HEK293 (cell line): ENCODE data around the gene SLC30A10.
A peak's percentile ranks its signal among the peaks of the same experiment; 100 is the strongest.

ENCODE experiments used
- CTCF ChIA-PET: fragments of 350-600 bp; formaldehyde crosslinking; extraction: SDS; loops from one replicate; lab custom pipeline; 2021; ENCODE audit warnings: antibody characterized with exemption; lab: Yijun Ruan, JAX
- POLR2A ChIA-PET: fragments of 300-600 bp; formaldehyde crosslinking; extraction: SDS; loops from one replicate; lab custom pipeline; 2020; ENCODE audit warnings: antibody characterized with exemption, inconsistent platforms; lab: Yijun Ruan, JAX
- H3K27ac ChIP-seq: fragments of 200-500 bp; sonication (Bioruptor generic); 2 replicates; pipeline ENCODE4 v1.5.1; 2014; ENCODE audit warnings: low read depth, low read length, control low read depth, inconsistent platforms; ENCODE audit errors: extremely low read depth
- H3K36me3 ChIP-seq, 2 experiments: fragments of 200-500 bp in 1 of 2; sonication (Bioruptor generic) in 1 of 2; 1 replicate in 1 of 2; 2 replicates in 1 of 2; pipeline ENCODE4 v1.5.1; 2014 to 2017; ENCODE audit warnings: inconsistent platforms in 2 of 2, low read length in 2 of 2; ENCODE audit not compliant: control insufficient read depth in 2 of 2, insufficient read depth in 1 of 2
- H3K4me1 ChIP-seq: fragments of 200-500 bp; sonication (Bioruptor generic); 2 replicates; pipeline ENCODE4 v1.5.1; 2014; ENCODE audit warnings: mild to moderate bottlenecking, low read length, inconsistent platforms; ENCODE audit not compliant: control insufficient read depth, insufficient read depth
- H3K4me3 ChIP-seq: 2 replicates; pipeline ENCODE4 v1.5.1; 2011; ENCODE audit warnings: low read depth, mild to moderate bottlenecking, control low read depth, low read length, moderate library complexity
- H3K9me3 ChIP-seq: fragments of 200-500 bp; sonication (Bioruptor generic); 2 replicates; pipeline ENCODE4 v1.5.1; 2014; ENCODE audit warnings: low read depth, low read length, inconsistent platforms; ENCODE audit not compliant: control insufficient read depth, insufficient read depth
- CTCF ChIP-seq: fragments of 450-650 bp; formaldehyde crosslinking; IDR thresholded peaks from 2 replicates; pipeline ENCODE4 v1.5.1; 2016; ENCODE audit warnings: missing biosample characterization, missing genetic modification characterization
- PRDM6 ChIP-seq: fragments of 450-650 bp; formaldehyde crosslinking; IDR thresholded peaks from 2 replicates; pipeline ENCODE4 v1.5.1; 2017; ENCODE audit warnings: missing biosample characterization, missing genetic modification characterization
- SCRT2 ChIP-seq: fragments of 450-650 bp; formaldehyde crosslinking; IDR thresholded peaks from 2 replicates; pipeline ENCODE4 v1.5.1; 2016; ENCODE audit warnings: missing biosample characterization, missing genetic modification characterization
- ZNF133 ChIP-seq: fragments of 450-650 bp; formaldehyde crosslinking; IDR thresholded peaks from 2 replicates; pipeline ENCODE4 v1.5.1; 2016; ENCODE audit warnings: missing biosample characterization, missing genetic modification characterization
- ZNF2 ChIP-seq: fragments of 450-650 bp; formaldehyde crosslinking; IDR thresholded peaks from 2 replicates; pipeline ENCODE4 v1.5.1; 2016; ENCODE audit warnings: missing biosample characterization, missing genetic modification characterization
- ZNF239 ChIP-seq: fragments of 450-650 bp; formaldehyde crosslinking; IDR thresholded peaks from 2 replicates; pipeline ENCODE4 v1.5.1; 2016; ENCODE audit warnings: missing biosample characterization, missing genetic modification characterization
- ZNF266 ChIP-seq: fragments of 450-650 bp; formaldehyde crosslinking; IDR thresholded peaks from 2 replicates; pipeline ENCODE4 v1.5.1; 2016; ENCODE audit warnings: missing biosample characterization, missing genetic modification characterization, low read depth
- ZNF302 ChIP-seq: fragments of 450-650 bp; formaldehyde crosslinking; IDR thresholded peaks from 2 replicates; pipeline ENCODE4 v1.5.1; 2016; ENCODE audit warnings: missing biosample characterization, missing genetic modification characterization, low read depth
- ZNF391 ChIP-seq: fragments of 450-650 bp; formaldehyde crosslinking; IDR thresholded peaks from 2 replicates; pipeline ENCODE4 v1.5.1; 2016; ENCODE audit warnings: low read depth, missing biosample characterization, missing genetic modification characterization, borderline replicate concordance
- ZNF473 ChIP-seq: fragments of 450-650 bp; formaldehyde crosslinking; IDR thresholded peaks from 2 replicates; pipeline ENCODE4 v1.5.1; 2017; ENCODE audit warnings: missing biosample characterization, missing genetic modification characterization
- ZNF501 ChIP-seq: fragments of 450-650 bp; formaldehyde crosslinking; IDR thresholded peaks from 2 replicates; pipeline ENCODE4 v1.5.1; 2016; ENCODE audit warnings: missing biosample characterization, missing genetic modification characterization
- ZNF544 ChIP-seq: fragments of 450-650 bp; formaldehyde crosslinking; IDR thresholded peaks from 2 replicates; pipeline ENCODE4 v1.5.0; 2017; ENCODE audit warnings: missing biosample characterization, missing genetic modification characterization
- ZNF571 ChIP-seq: fragments of 450-650 bp; formaldehyde crosslinking; IDR thresholded peaks from 2 replicates; pipeline ENCODE4 v1.5.0; 2017; ENCODE audit warnings: missing biosample characterization, missing genetic modification characterization
- ZNF600 ChIP-seq: fragments of 450-650 bp; formaldehyde crosslinking; IDR thresholded peaks from 2 replicates; pipeline ENCODE4 v1.5.1; 2016; ENCODE audit warnings: missing biosample characterization, missing genetic modification characterization
- ZNF621 ChIP-seq: fragments of 450-650 bp; formaldehyde crosslinking; IDR thresholded peaks from 2 replicates; pipeline ENCODE4 v1.5.1; 2017; ENCODE audit warnings: missing biosample characterization, missing genetic modification characterization
- ZNF692 ChIP-seq: fragments of 450-650 bp; formaldehyde crosslinking; IDR thresholded peaks from 2 replicates; pipeline ENCODE4 v1.5.1; 2016; ENCODE audit warnings: missing biosample characterization, missing genetic modification characterization
- ZNF747 ChIP-seq: fragments of 450-650 bp; formaldehyde crosslinking; IDR thresholded peaks from 2 replicates; pipeline ENCODE4 v1.5.1; 2016; ENCODE audit warnings: missing biosample characterization, missing genetic modification characterization
- ZNF76 ChIP-seq: fragments of 450-650 bp; formaldehyde crosslinking; IDR thresholded peaks from 2 replicates; pipeline ENCODE4; 2016; ENCODE audit warnings: low read depth, missing biosample characterization, missing genetic modification characterization, borderline replicate concordance
- ZNF830 ChIP-seq: fragments of 450-650 bp; IDR thresholded peaks from 2 replicates; pipeline ENCODE4 v1.5.0; 2018; ENCODE audit warnings: missing biosample characterization, missing genetic modification characterization, low read depth, mild to moderate bottlenecking, moderate library complexity
- ZNF843 ChIP-seq: fragments of 450-650 bp; formaldehyde crosslinking; IDR thresholded peaks from 2 replicates; pipeline ENCODE4 v1.5.1; 2016; ENCODE audit warnings: missing biosample characterization, missing genetic modification characterization
- TF ChIP-seq, protein P1 (sequence below): fragments of 450-650 bp; formaldehyde crosslinking; IDR thresholded peaks from 2 replicates; pipeline ENCODE4 v1.5.1; 2016; ENCODE audit warnings: missing biosample characterization, missing genetic modification characterization
- TF ChIP-seq, protein P2 (sequence below): fragments of 450-650 bp; formaldehyde crosslinking; IDR thresholded peaks from 2 replicates; pipeline ENCODE4 v1.5.1; 2016; ENCODE audit warnings: missing biosample characterization, missing genetic modification characterization
- TF ChIP-seq, protein P3 (sequence below): fragments of 450-650 bp; formaldehyde crosslinking; IDR thresholded peaks from 2 replicates; pipeline ENCODE4 v1.5.1; 2016; ENCODE audit warnings: missing biosample characterization, missing genetic modification characterization

The SLC30A10 gene

GRCh38 chr1:219913005-219913770 lies 15.2 kb downstream of the SLC30A10 start:
- no peak overlapping the region for H3K4me3 ChIP-seq
- H3K4me1 ChIP-seq, result no peaks in the 10 kb centered on the region
- peak; percentile 57 for TF ChIP-seq SCRT2 (tag by site-specific recombination)
- TF ChIP-seq PRDM6 (tag by site-specific recombination), result peak; percentile 72
- TF ChIP-seq, protein P1, sequence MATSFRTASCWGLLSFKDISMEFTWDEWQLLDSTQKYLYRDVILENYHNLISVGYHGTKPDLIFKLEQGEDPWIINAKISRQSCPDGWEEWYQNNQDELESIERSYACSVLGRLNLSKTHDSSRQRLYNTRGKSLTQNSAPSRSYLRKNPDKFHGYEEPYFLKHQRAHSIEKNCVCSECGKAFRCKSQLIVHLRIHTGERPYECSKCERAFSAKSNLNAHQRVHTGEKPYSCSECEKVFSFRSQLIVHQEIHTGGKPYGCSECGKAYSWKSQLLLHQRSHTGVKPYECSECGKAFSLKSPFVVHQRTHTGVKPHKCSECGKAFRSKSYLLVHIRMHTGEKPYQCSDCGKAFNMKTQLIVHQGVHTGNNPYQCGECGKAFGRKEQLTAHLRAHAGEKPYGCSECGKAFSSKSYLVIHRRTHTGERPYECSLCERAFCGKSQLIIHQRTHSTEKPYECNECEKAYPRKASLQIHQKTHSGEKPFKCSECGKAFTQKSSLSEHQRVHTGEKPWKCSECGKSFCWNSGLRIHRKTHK (tag by site-specific recombination), result no peak
- H3K27ac ChIP-seq, result no peak overlapping the region
- ChIA-PET POLR2A (no interaction called here), CTCF (interaction anchor here (0.6 kb wide), 1 partner anchor 415 kb away, joined by 3 read pairs; no protein-coding TSS in a partner anchor)
- peaks cover 0 to 7% of the 10 kb centered on the region in 2 experiments; a peak in 1 of 3 replicates for H3K36me3 ChIP-seq
- H3K9me3 ChIP-seq, result no peaks in the 10 kb centered on the region

GRCh38 chr1:219910716-219911115 lies 17.6 kb downstream of the SLC30A10 start:
- H3K36me3 ChIP-seq, result peaks cover 0 to 7% of the 10 kb centered on the region in 2 experiments; a peak in 1 of 3 replicates
- H3K4me3 ChIP-seq, result no peak overlapping the region
- CTCF ChIA-PET, result no interaction called here
- POLR2A ChIA-PET, result no interaction called here
- no peaks in the 10 kb centered on the region for H3K4me1 ChIP-seq
- H3K27ac ChIP-seq, result no peak overlapping the region
- no peaks in the 10 kb centered on the region for H3K9me3 ChIP-seq
- TF ChIP-seq ZNF544 (tag by site-specific recombination), result no peak
- TF ChIP-seq, protein P2, sequence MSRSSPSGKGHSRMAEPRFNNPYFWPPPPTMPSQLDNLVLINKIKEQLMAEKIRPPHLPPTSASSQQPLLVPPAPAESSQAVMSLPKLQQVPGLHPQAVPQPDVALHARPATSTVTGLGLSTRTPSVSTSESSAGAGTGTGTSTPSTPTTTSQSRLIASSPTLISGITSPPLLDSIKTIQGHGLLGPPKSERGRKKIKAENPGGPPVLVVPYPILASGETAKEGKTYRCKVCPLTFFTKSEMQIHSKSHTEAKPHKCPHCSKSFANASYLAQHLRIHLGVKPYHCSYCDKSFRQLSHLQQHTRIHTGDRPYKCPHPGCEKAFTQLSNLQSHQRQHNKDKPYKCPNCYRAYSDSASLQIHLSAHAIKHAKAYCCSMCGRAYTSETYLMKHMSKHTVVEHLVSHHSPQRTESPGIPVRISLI, result 0 out of 2 replicates have a peak, but pooled peaks have one; percentile 31

DNA sequence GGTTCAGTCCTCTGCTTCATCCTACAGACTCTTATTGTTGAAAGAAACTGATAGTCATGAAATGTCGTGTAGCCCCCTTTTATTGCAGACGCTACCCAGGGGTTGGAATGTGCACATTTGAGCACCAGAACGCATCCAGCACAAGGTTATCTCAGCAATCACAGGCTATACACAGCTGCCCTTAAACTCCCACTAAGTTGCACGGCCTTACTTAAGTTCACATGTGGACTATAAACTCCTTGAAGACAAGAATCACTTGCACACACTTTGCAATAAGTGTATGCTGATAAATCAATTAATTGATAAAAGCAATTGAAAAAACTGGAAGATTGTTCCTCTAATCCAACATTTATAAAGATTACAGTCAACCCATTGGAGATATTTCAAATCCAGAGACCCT lies 18.9 kb downstream of the SLC30A10 start:
- H3K4me3 ChIP-seq, result no peak overlapping the region
- H3K36me3 ChIP-seq, result no peaks in the 10 kb centered on the region
- H3K27ac ChIP-seq, result no peak overlapping the region
- H3K9me3 ChIP-seq, result no peaks in the 10 kb centered on the region
- no peak for TF ChIP-seq ZNF621 (tag by site-specific recombination)
- TF ChIP-seq ZNF830, result no peak
- TF ChIP-seq ZNF133, result no peak
- TF ChIP-seq ZNF2, result no peak
- no peak for TF ChIP-seq ZNF692 (tag by site-specific recombination)
- TF ChIP-seq, protein P3, sequence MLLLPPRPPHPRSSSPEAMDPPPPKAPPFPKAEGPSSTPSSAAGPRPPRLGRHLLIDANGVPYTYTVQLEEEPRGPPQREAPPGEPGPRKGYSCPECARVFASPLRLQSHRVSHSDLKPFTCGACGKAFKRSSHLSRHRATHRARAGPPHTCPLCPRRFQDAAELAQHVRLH (tag by site-specific recombination), result no peak
- no peak for TF ChIP-seq ZNF239 (tag by site-specific recombination)
- TF ChIP-seq ZNF302 (tag by site-specific recombination), result no peak
- TF ChIP-seq ZNF501, result no peak
- no peak for TF ChIP-seq CTCF (tag by site-specific recombination)
- no peak for TF ChIP-seq ZNF843
- TF ChIP-seq ZNF391 (tag by site-specific recombination), result no peak
- TF ChIP-seq ZNF473 (tag by site-specific recombination), result no peak
- TF ChIP-seq ZNF266, result no peak
- no peak for TF ChIP-seq ZNF600 (tag by site-specific recombination)
- no peak for TF ChIP-seq ZNF571
- TF ChIP-seq ZNF76 (tag by site-specific recombination), result no peak
- no peak for TF ChIP-seq ZNF747 (tag by site-specific recombination)
- no peaks in the 10 kb centered on the region for H3K4me1 ChIP-seq
- POLR2A ChIA-PET, result no interaction called here
- CTCF ChIA-PET, result no interaction called here
